ENCODE data around the gene ST3GAL3.

GRCh38 chr1:43944860-43945259, 237.5 kb downstream of the ST3GAL3 start:
- TF ChIP-seq CTCF (IDR thresholded peaks at IDR 0.05) (no peak), POLR2AphosphoS5 (IDR thresholded peaks at IDR 0.05; ENCODE audit: insufficient read depth in 1 of 2, low read depth in 1 of 2) (no peak)

All from vagina (tissue), 2 donors.